Measurements from ENCODE around the gene ZFAND3.

The ZFAND3 gene

DNA sequence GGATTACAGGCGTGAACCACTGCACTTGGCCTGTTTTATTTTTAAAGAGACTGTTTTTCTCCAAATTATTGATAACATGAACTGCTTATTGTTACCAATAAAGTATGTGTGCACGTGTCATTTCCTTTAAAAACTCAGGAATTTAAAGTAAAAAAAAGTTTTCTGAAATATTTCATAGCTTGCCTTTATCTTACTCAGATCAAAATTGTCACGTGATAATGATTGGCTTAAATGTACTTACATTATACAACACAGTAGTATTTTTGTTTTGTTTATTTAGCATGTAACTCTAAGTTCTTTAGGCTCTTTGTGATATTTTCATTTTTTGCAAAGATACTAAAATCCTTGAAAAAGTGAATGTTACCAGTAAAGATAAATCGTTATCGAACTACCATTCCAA lies 174.1 kb downstream of the ZFAND3 start:
- TF ChIP-seq TARDBP (IDR thresholded peaks at IDR 0.05) (no peak), SP1 (IDR thresholded peaks at IDR 0.05) (no peak), FOXA1 (IDR thresholded peaks at IDR 0.05) (no peak), ARNT (IDR thresholded peaks at IDR 0.05) (no peak), SUZ12 (IDR thresholded peaks at IDR 0.05) (no peak), L3MBTL2 (conservative IDR thresholded peaks at IDR 0.05) (no peak), BHLHE40 (IDR thresholded peaks at IDR 0.05; ENCODE audit: borderline replicate concordance) (no peak), ELF4 (IDR thresholded peaks at IDR 0.05) (no peak)
- POLR2A ChIA-PET, result no interaction called here
- DNase-seq (ENCODE audit: extremely low spot score), result no peak
- CTCF ChIA-PET, result interaction anchor here (0.7 kb wide), 1 partner anchor 122 kb away, joined by 3 read pairs; no protein-coding TSS in a partner anchor

DNA sequence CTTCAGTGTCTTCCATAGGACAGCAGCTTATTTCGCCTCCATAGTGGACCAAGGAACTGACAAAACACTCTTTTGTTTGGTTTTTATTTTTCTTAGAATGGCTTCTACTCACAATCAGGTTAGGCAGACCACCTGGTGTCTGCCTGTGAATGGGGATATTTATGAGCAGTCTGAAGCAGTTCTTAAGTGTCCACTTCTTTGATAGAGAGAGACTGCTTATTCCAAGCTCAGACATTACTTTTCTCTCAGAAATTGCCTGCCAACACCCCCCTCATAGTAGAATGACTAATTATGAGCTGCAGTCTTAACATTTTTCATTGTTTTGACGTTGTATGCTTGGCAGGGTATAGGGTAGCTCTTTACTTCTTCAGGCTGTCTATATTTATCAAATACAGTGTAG lies 174.7 kb downstream of the ZFAND3 start:
- TF ChIP-seq NFRKB (IDR thresholded peaks at IDR 0.05) (no peak), ELF4 (IDR thresholded peaks at IDR 0.05) (no peak), CTBP1 (IDR thresholded peaks at IDR 0.05; ENCODE audit: borderline replicate concordance) (no peak), ZNF384 (IDR thresholded peaks at IDR 0.05) (no peak), TARDBP (IDR thresholded peaks at IDR 0.05) (no peak), FOXK2 (IDR thresholded peaks at IDR 0.05) (no peak), LEF1 (IDR thresholded peaks at IDR 0.05; ENCODE audit: borderline replicate concordance) (no peak), HDGF (IDR thresholded peaks at IDR 0.05; ENCODE audit: borderline replicate concordance) (no peak)
- CTCF ChIA-PET, result no interaction called here
- DNase-seq (ENCODE audit: extremely low spot score), result no peak
- POLR2A ChIA-PET, result no interaction called here

DNA sequence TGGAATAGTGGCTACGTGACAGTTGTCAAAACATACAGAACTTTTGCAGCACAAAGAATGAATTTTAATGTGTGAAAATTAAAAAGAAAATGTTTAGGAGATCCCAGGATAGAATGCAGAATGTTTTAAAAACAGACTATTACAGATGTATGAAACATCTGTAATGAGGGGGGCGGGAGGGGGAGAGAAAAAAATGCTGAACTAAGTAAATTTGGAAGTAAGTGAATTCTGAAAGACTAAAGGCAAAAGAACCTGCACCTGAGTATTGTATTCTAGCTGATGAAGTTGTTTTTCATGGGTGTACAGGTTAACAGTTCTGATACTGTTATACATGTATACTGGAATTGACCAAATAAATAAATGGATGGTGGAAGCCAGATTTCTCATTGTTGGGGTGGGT lies 178.8 kb downstream of the ZFAND3 start:
- ChIA-PET POLR2A (no interaction called here), CTCF (no interaction called here)
- DNase-seq (ENCODE audit: extremely low spot score), result no peak
- TF ChIP-seq SUZ12 (IDR thresholded peaks at IDR 0.05), result no peak
- TF ChIP-seq LEF1 (IDR thresholded peaks at IDR 0.05; ENCODE audit: borderline replicate concordance), result no peak

DNA sequence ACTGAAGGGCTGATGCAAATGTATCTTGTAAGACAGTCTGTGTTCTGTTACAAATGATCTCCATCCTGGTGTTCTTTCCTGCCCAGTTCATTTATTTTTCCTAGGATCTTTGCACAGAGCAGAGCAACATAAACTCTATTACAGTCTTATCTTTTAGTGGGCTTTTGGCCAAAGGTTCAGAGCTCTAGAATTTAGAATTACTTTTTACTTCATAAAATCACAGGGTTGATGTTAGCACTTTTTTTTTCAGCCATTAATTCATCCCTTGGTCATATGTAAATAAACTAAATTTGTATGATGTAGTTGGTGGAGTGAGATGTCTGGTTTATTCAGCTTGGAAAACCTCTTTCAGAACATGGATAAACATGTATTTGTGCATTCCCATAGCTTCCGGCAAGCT lies 181.9 kb downstream of the ZFAND3 start:
- CTCF ChIA-PET, result no interaction called here
- no peak for TF ChIP-seq SP1 (IDR thresholded peaks at IDR 0.05)
- no peak for TF ChIP-seq FOXA1 (IDR thresholded peaks at IDR 0.05)
- no peak for TF ChIP-seq L3MBTL2 (conservative IDR thresholded peaks at IDR 0.05)
- TF ChIP-seq ARNT (IDR thresholded peaks at IDR 0.05), result no peak
- TF ChIP-seq FOXM1 (IDR thresholded peaks at IDR 0.05; ENCODE audit: borderline replicate concordance), result no peak
- no peak for TF ChIP-seq HDGF (IDR thresholded peaks at IDR 0.05; ENCODE audit: borderline replicate concordance)
- no peak for TF ChIP-seq BHLHE40 (IDR thresholded peaks at IDR 0.05; ENCODE audit: borderline replicate concordance)
- POLR2A ChIA-PET, result no interaction called here
- DNase-seq (ENCODE audit: extremely low spot score), result no peak

DNA sequence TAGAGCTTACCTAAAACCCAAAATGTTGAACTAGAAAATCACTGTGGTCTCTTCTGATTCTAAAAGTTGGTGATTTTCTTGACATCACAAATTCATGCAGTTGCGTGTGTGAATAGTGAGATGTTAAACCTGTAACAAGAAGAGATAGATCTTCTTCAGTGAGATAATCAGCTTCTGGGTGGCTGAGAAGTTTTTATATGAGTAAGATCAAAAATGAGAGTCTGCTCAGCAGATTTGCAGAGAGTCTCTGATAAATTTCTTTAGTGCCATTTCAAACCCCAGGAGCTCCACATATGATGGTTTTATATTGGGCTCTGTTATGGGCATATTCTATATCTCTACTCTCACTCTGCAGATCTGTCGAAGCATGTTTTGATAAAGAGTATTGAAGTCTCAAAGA lies 185.4 kb downstream of the ZFAND3 start:
- TF ChIP-seq FOXM1 (IDR thresholded peaks at IDR 0.05; ENCODE audit: borderline replicate concordance) (no peak), LEF1 (IDR thresholded peaks at IDR 0.05; ENCODE audit: borderline replicate concordance) (no peak), FOXA1 (IDR thresholded peaks at IDR 0.05) (no peak), SP1 (IDR thresholded peaks at IDR 0.05) (no peak), L3MBTL2 (conservative IDR thresholded peaks at IDR 0.05) (no peak)
- TF ChIP-seq, protein P1, sequence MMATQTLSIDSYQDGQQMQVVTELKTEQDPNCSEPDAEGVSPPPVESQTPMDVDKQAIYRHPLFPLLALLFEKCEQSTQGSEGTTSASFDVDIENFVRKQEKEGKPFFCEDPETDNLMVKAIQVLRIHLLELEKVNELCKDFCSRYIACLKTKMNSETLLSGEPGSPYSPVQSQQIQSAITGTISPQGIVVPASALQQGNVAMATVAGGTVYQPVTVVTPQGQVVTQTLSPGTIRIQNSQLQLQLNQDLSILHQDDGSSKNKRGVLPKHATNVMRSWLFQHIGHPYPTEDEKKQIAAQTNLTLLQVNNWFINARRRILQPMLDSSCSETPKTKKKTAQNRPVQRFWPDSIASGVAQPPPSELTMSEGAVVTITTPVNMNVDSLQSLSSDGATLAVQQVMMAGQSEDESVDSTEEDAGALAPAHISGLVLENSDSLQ (IDR thresholded peaks at IDR 0.05), result no peak
- ChIA-PET POLR2A (no interaction called here), CTCF (no interaction called here)
- no peak for DNase-seq (ENCODE audit: extremely low spot score)

DNA sequence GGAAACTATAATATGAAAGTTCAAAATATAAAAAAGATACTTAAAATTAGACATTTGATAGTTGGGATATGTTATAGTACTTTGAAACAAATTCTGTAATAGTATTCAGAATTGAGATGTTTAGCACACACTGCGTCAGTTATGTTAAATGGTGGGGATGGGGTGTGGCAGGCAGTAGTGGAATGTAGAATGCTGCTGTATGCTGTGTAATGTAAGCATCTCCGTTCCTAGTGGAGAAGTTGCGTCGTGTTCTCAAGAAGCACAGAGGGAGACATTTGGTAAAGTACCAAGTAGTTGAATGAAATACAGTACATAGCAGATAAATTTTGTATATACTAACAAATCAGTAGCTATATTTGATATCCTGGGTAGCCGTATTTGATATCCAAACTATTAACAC lies 192.4 kb downstream of the ZFAND3 start:
- ChIA-PET CTCF (no interaction called here), POLR2A (no interaction called here)
- no peak for DNase-seq (ENCODE audit: extremely low spot score)
- TF ChIP-seq FOXA1 (IDR thresholded peaks at IDR 0.05), result no peak
- TF ChIP-seq HDGF (IDR thresholded peaks at IDR 0.05; ENCODE audit: borderline replicate concordance), result no peak
- no peak for TF ChIP-seq L3MBTL2 (conservative IDR thresholded peaks at IDR 0.05)
- TF ChIP-seq ELF4 (IDR thresholded peaks at IDR 0.05), result no peak
- TF ChIP-seq ARNT (IDR thresholded peaks at IDR 0.05), result no peak
- TF ChIP-seq FOXM1 (IDR thresholded peaks at IDR 0.05; ENCODE audit: borderline replicate concordance), result no peak
- no peak for TF ChIP-seq BHLHE40 (IDR thresholded peaks at IDR 0.05; ENCODE audit: borderline replicate concordance)
- TF ChIP-seq, protein P1 (IDR thresholded peaks at IDR 0.05), result no peak
- TF ChIP-seq SP1 (IDR thresholded peaks at IDR 0.05), result no peak
- TF ChIP-seq NFRKB (IDR thresholded peaks at IDR 0.05), result no peak
- no peak for TF ChIP-seq ZNF384 (IDR thresholded peaks at IDR 0.05)
- TF ChIP-seq TARDBP (IDR thresholded peaks at IDR 0.05), result no peak
- TF ChIP-seq LEF1 (IDR thresholded peaks at IDR 0.05; ENCODE audit: borderline replicate concordance), result no peak
- no peak for TF ChIP-seq SUZ12 (IDR thresholded peaks at IDR 0.05)
- no peak for TF ChIP-seq FOXK2 (IDR thresholded peaks at IDR 0.05)
- no peak for TF ChIP-seq CTBP1 (IDR thresholded peaks at IDR 0.05; ENCODE audit: borderline replicate concordance)

DNA sequence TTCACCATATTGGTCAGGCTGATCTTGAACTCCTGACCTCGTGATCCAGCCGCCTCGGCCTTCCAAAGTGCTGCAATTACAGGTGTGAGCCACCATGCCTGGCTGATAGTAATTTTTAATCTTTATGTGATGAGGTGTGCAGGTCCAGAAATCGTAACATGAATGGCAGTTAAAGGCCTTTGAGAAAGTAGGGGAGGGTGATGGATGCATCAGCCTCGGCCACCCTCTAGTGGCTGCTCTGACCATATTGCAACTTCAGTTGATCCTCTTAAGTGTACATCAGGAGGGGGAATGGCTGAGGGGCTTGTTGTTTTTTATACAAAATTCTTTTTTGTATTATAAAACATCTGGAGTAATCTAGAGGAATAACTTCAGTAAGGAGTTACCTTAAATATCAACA lies 193.0 kb downstream of the ZFAND3 start:
- ChIA-PET POLR2A (no interaction called here), CTCF (no interaction called here)
- DNase-seq (ENCODE audit: extremely low spot score), result peak; percentile 62
- TF ChIP-seq ELF4 (IDR thresholded peaks at IDR 0.05), result no peak
- TF ChIP-seq, protein P1 (IDR thresholded peaks at IDR 0.05), result peak; percentile 8; the same call in 1 of the 2 replicates

DNA sequence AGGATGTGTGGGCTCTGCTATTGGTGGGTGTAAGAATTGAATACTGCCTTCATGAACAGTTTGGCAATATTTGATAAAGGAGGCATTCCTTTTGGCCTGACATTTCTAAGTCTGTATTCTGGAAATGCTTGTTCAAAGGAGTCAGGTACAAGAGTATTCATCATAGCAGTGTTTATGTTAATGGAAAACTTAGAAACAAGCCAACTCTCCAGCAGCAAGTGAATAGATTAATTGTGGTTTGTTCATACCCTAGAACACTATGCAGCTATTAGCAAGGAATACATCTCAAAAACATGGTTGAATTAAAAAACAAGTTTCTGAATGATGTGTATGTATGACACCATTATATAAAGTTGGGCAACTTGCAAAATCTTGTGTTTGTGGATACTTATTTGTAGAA lies 195.8 kb downstream of the ZFAND3 start:
- ChIA-PET CTCF (no interaction called here), POLR2A (no interaction called here)

More for the DNA sequence above, 195.8 kb downstream of the ZFAND3 start:
- no peak for DNase-seq (ENCODE audit: extremely low spot score)
- TF ChIP-seq TARDBP (IDR thresholded peaks at IDR 0.05) (no peak), SP1 (IDR thresholded peaks at IDR 0.05) (no peak), FOXK2 (IDR thresholded peaks at IDR 0.05) (no peak), L3MBTL2 (conservative IDR thresholded peaks at IDR 0.05) (no peak), BHLHE40 (IDR thresholded peaks at IDR 0.05; ENCODE audit: borderline replicate concordance) (no peak), HDGF (IDR thresholded peaks at IDR 0.05; ENCODE audit: borderline replicate concordance) (no peak), FOXM1 (IDR thresholded peaks at IDR 0.05; ENCODE audit: borderline replicate concordance) (no peak), FOXA1 (IDR thresholded peaks at IDR 0.05) (no peak), ARNT (IDR thresholded peaks at IDR 0.05) (no peak), NFRKB (IDR thresholded peaks at IDR 0.05) (no peak), CTBP1 (IDR thresholded peaks at IDR 0.05; ENCODE audit: borderline replicate concordance) (no peak), ELF4 (IDR thresholded peaks at IDR 0.05) (no peak), ZNF384 (IDR thresholded peaks at IDR 0.05) (no peak), LEF1 (IDR thresholded peaks at IDR 0.05; ENCODE audit: borderline replicate concordance) (no peak), SUZ12 (IDR thresholded peaks at IDR 0.05) (no peak)
- TF ChIP-seq, protein P1 (IDR thresholded peaks at IDR 0.05), result no peak
